SK-N-SH (cell line): ENCODE results near the gene PIGL. TPM values are rescaled to one million over a fixed set of nuclear protein-coding genes. Genes with fewer than 3 reads are reported as not detected.

ENCODE experiments used
- CTCF ChIA-PET: fragments of 300-600, 350-600 bp; formaldehyde crosslinking; extraction: SDS; loops from one replicate; lab custom pipeline; 2021; lab: Yijun Ruan, JAX
- POLR2A ChIA-PET: fragments of 350-600 bp; sonication (Branson Sonifier 250); formaldehyde crosslinking; extraction: SDS; loops from one replicate; lab custom pipeline; 2020; ENCODE audit warnings: antibody characterized with exemption, inconsistent platforms; lab: Yijun Ruan, JAX
- DNase-seq: peaks from one replicate; pipeline ENCODE4 v3.0.0; 2012
- H2AFZ ChIP-seq: fragments of 200-600 bp; sonication (generic); 2 replicates; pipeline ENCODE4 v1.8.1; 2016; ENCODE audit warnings: antibody characterized with exemption, mild to moderate bottlenecking, low read depth
- H3F3A ChIP-seq: fragments of 200-600 bp; sonication (generic); replicated peaks from 2 replicates; pipeline ENCODE3; 2016; ENCODE audit warnings: antibody characterized with exemption, mild to moderate bottlenecking; ENCODE audit not compliant: insufficient read depth
- H3K27ac ChIP-seq, 2 experiments: fragments of 200-500 bp in 1 of 2; fragments of 200-600 bp in 1 of 2; sonication (Bioruptor generic) in 1 of 2; sonication (generic), shearing (Covaris generic) in 1 of 2; 2 replicates each; pipeline versions ENCODE4 v1.5.1 to v1.6.1; 2014 to 2016; ENCODE audit warnings: low read depth in 2 of 2, inconsistent platforms in 1 of 2, low read length in 1 of 2, mild to moderate bottlenecking in 1 of 2, mixed read lengths in 1 of 2
- H3K27me3 ChIP-seq: fragments of 200-600 bp; sonication (generic), shearing (Covaris generic); 2 replicates; pipeline ENCODE4 v1.6.1; 2016; ENCODE audit warnings: mixed run types; ENCODE audit not compliant: insufficient read depth
- H3K36me3 ChIP-seq, 2 experiments: fragments of 200-500 bp in 1 of 2; fragments of 200-600 bp in 1 of 2; sonication (Bioruptor generic) in 1 of 2; sonication (generic) in 1 of 2; replicated peaks in 1 of 2; 2 replicates each; pipeline versions ENCODE3 to v1.5.1; 2014 to 2016; ENCODE audit warnings: low read length in 1 of 2, mild to moderate bottlenecking in 1 of 2; ENCODE audit not compliant: insufficient read depth in 2 of 2, control insufficient read depth in 1 of 2
- H3K4me1 ChIP-seq, 2 experiments: fragments of 200-500 bp in 1 of 2; fragments of 200-600 bp in 1 of 2; sonication (Bioruptor generic) in 1 of 2; sonication (generic), shearing (Covaris generic) in 1 of 2; 2 replicates each; pipeline versions ENCODE4 v1.5.1 to v1.6.1; 2014 to 2016; ENCODE audit warnings: low read depth in 1 of 2, low read length in 1 of 2, mixed run types in 1 of 2; ENCODE audit not compliant: insufficient read depth in 2 of 2, control insufficient read depth in 1 of 2
- H3K4me2 ChIP-seq: fragments of 200-600 bp; sonication (generic), shearing (Covaris generic); 2 replicates; pipeline ENCODE4 v1.6.1; 2017; ENCODE audit warnings: mixed run types
- H3K4me3 ChIP-seq, 2 experiments: fragments of 200-500 bp in 1 of 2; fragments of 200-600 bp in 1 of 2; sonication (Bioruptor generic) in 1 of 2; sonication (generic), shearing (Covaris generic) in 1 of 2; 2 replicates each; pipeline versions ENCODE4 v1.5.1 to v1.8.1; 2014 to 2016; ENCODE audit warnings: low read depth in 2 of 2, inconsistent platforms in 1 of 2, low read length in 1 of 2, mild to moderate bottlenecking in 1 of 2, mixed read lengths in 1 of 2, moderate library complexity in 1 of 2
- H3K79me2 ChIP-seq: fragments of 200-600 bp; sonication (generic); 2 replicates; pipeline ENCODE4 v1.8.1; 2017; ENCODE audit warnings: mild to moderate bottlenecking; ENCODE audit not compliant: insufficient read depth
- H3K9ac ChIP-seq: fragments of 200-600 bp; sonication (generic); 2 replicates; pipeline ENCODE4 v1.6.1; 2017; ENCODE audit warnings: mixed run types
- H3K9me2 ChIP-seq: fragments of 200-600 bp; sonication (generic); 2 replicates; pipeline ENCODE4 v1.6.1; 2017; ENCODE audit warnings: mixed run types
- H3K9me3 ChIP-seq: fragments of 200-600 bp; sonication (generic); 2 replicates; pipeline ENCODE4 v1.6.1; 2017; ENCODE audit warnings: mixed run types, mild to moderate bottlenecking, moderate library complexity
- H4K20me1 ChIP-seq: fragments of 200-600 bp; sonication (generic); 2 replicates; pipeline ENCODE4 v1.6.1; 2017; ENCODE audit warnings: mild to moderate bottlenecking, mixed run types; ENCODE audit not compliant: insufficient read depth
- CHD2 ChIP-seq: fragments of 150-350 bp; IDR thresholded peaks from 2 replicates; pipeline ENCODE4 v1.6.1; 2018; ENCODE audit warnings: low read length; ENCODE audit not compliant: partially characterized antibody
- FOSL2 ChIP-seq: IDR thresholded peaks from 2 replicates; pipeline ENCODE4 v1.4.0; 2012; ENCODE audit warnings: low read depth, mild to moderate bottlenecking, moderate library complexity, borderline replicate concordance
- FOXM1 ChIP-seq: IDR thresholded peaks from 2 replicates; pipeline ENCODE4 v1.4.0; 2012; ENCODE audit warnings: low read depth, mild to moderate bottlenecking
- GATA2 ChIP-seq: sonication (generic); formaldehyde crosslinking; IDR thresholded peaks from 2 replicates; pipeline ENCODE4 v1.5.0; 2020; ENCODE audit warnings: mild to moderate bottlenecking, missing genetic modification reagents
- MXI1 ChIP-seq: IDR thresholded peaks from 2 replicates; pipeline ENCODE4 v1.6.1; 2012; ENCODE audit warnings: mild to moderate bottlenecking, low read depth, low read length, improper control_type of control experiment
- NRF1 ChIP-seq: IDR thresholded peaks from 2 replicates; pipeline ENCODE4 v1.6.1; 2012; ENCODE audit warnings: low read depth, mild to moderate bottlenecking, low read length
- POLR2AphosphoS5 ChIP-seq: IDR thresholded peaks from 2 replicates; pipeline ENCODE4 v1.6.1; 2012; ENCODE audit warnings: low read depth, low read length
- RFX5 ChIP-seq: IDR thresholded peaks from 2 replicates; pipeline ENCODE4 v1.6.1; 2012; ENCODE audit warnings: mild to moderate bottlenecking, improper control_type of control experiment, low read length
- RXRA ChIP-seq: IDR thresholded peaks from 2 replicates; pipeline ENCODE4 v1.4.0; 2012; ENCODE audit warnings: low read depth, mild to moderate bottlenecking, borderline replicate concordance
- SIN3A ChIP-seq: IDR thresholded peaks from 2 replicates; pipeline ENCODE4 v1.6.1; 2012; ENCODE audit warnings: low read depth, mild to moderate bottlenecking, low read length, moderate library complexity, borderline replicate concordance
- YY1 ChIP-seq: IDR thresholded peaks from 2 replicates; pipeline ENCODE4 v1.4.0; 2012; ENCODE audit warnings: low read depth, mild to moderate bottlenecking
- WGBS: methylation state at CpG from one replicate; pipeline ENCODE4 v1.1.6; 2017; ENCODE audit warnings: low lambda C conversion rate; 5-methylcytosine and 5-hydroxymethylcytosine counted together
- polyA plus RNA-seq, 3 experiments: library from polyadenylated mRNA; depleted of rRNA; stranded (reverse); fragments of >200 nt; gene quantifications; 2 replicates each; pipeline ENCODE4 v1.2.3, GENCODE V29; 2012
- TF ChIP-seq, protein P1 (sequence below): fragments of 150-350 bp; IDR thresholded peaks from 2 replicates; pipeline ENCODE4 v1.6.1; 2017; ENCODE audit warnings: antibody characterized with exemption, low read length, low read depth, borderline replicate concordance
- TF ChIP-seq, protein P2 (sequence below): IDR thresholded peaks from 2 replicates; pipeline ENCODE4 v1.6.1; 2012; ENCODE audit warnings: mild to moderate bottlenecking, low read depth, low read length, moderate library complexity

The PIGL gene
- polyA plus RNA-seq, 1 of the 3 experiments (the other 2 are of a cell fraction): 34.0 TPM

DNA sequence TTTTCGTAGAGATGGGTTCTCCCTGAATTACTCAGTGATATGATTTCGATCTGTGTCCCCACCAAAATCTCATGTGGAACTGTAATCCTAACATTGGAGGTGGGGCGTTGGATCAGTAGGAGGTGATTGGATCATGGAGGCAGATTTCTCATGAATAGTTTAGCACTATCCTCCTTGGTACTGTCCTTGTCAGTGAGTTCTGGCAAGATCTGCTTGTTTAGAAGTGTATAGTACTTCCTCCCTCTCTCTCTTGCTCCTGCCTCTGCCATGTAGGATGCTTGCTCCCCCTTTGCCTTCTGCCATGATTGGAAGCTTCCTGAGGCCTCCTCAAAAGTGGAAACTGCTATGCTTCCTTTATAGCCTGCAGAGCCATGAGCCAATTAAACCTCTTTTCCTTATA, 22.9 kb downstream of the PIGL start:
- CTCF ChIA-PET: no interaction called here
- Histone ChIP-seq H3K79me2 (peaks cover 14% of the 10 kb centered on the region), H3K9me3 (no peaks in the 10 kb centered on the region), H3K9ac (no peak overlapping the region)
- 97% methylated on average over 3 of the region's 3 CpGs for WGBS
- TF ChIP-seq FOXM1: no peak
- no peak for TF ChIP-seq POLR2AphosphoS5
- no peak for TF ChIP-seq SIN3A
- TF ChIP-seq RXRA: no peak
- TF ChIP-seq, all 33 proteins: peak for 0
- no peaks in the 10 kb centered on the region for H3K9me2 ChIP-seq
- no peaks in the 10 kb centered on the region for H3K27me3 ChIP-seq
- peaks cover 4% of the 10 kb centered on the region for H3F3A ChIP-seq
- H3K27ac ChIP-seq: no peak overlapping the region
- H3K4me2 ChIP-seq: no peak overlapping the region
- no peak overlapping the region for H2AFZ ChIP-seq
- POLR2A ChIA-PET: no interaction called here
- H4K20me1 ChIP-seq: no peaks in the 10 kb centered on the region
- DNase-seq: no peak
- peaks cover 0 to 2% of the 10 kb centered on the region in 2 experiments; a peak in 1 of 4 replicates for H3K4me1 ChIP-seq
- no peak overlapping the region for H3K4me3 ChIP-seq
- H3K36me3 ChIP-seq: peaks cover 0 to 5% of the 10 kb centered on the region in 2 experiments

DNA sequence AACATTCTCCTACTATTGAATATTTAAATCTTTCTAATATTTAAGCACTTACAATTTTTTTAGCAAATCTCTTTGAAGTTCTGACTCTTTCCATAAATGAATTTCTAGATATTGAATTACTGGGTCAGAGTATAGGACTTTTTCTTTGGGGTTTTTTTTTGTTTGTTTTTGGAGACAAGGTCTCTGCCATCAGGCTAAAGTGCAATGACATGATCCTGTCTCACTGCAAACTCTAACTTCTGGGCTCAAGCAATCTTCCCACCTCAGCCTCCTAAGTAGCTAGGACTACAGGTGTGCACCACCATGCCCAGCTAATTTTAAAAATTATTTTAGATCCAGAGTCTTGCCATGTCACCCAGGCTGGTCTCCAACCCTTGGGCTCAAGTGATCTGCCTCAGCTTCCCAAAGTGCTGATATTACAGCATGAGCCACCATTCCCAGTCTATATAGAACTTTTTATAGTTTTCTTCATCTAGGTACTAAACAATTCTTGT, 24.9 kb downstream of the PIGL start:
- H2AFZ ChIP-seq: no peak overlapping the region
- CTCF ChIA-PET: interaction anchor here (0.6 kb wide), 1 partner anchor 11 kb away, joined by 3 read pairs; no protein-coding TSS in a partner anchor

More for the DNA sequence above, 24.9 kb downstream of the PIGL start:
- Histone ChIP-seq H3K4me2 (no peak overlapping the region), H3K79me2 (peaks cover 7% of the 10 kb centered on the region), H4K20me1 (no peaks in the 10 kb centered on the region), H3F3A (peaks cover 4% of the 10 kb centered on the region), H3K9ac (no peak overlapping the region), H3K27ac (no peak overlapping the region), H3K4me3 (no peak overlapping the region), H3K9me2 (no peaks in the 10 kb centered on the region), H3K27me3 (no peaks in the 10 kb centered on the region), H3K4me1 (peaks cover 0 to 2% of the 10 kb centered on the region in 2 experiments; a peak in 1 of 4 replicates), H3K36me3 (peaks cover 0 to 5% of the 10 kb centered on the region in 2 experiments), H3K9me3 (no peaks in the 10 kb centered on the region)
- TF ChIP-seq RXRA (no peak), NRF1 (no peak), RFX5 (no peak), SIN3A (no peak), MXI1 (no peak), FOSL2 (no peak), FOXM1 (no peak), YY1 (no peak), CHD2 (no peak), GATA2 (no peak)
- TF ChIP-seq, protein P1, sequence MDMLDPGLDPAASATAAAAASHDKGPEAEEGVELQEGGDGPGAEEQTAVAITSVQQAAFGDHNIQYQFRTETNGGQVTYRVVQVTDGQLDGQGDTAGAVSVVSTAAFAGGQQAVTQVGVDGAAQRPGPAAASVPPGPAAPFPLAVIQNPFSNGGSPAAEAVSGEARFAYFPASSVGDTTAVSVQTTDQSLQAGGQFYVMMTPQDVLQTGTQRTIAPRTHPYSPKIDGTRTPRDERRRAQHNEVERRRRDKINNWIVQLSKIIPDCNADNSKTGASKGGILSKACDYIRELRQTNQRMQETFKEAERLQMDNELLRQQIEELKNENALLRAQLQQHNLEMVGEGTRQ: no peak
- TF ChIP-seq, protein P2, sequence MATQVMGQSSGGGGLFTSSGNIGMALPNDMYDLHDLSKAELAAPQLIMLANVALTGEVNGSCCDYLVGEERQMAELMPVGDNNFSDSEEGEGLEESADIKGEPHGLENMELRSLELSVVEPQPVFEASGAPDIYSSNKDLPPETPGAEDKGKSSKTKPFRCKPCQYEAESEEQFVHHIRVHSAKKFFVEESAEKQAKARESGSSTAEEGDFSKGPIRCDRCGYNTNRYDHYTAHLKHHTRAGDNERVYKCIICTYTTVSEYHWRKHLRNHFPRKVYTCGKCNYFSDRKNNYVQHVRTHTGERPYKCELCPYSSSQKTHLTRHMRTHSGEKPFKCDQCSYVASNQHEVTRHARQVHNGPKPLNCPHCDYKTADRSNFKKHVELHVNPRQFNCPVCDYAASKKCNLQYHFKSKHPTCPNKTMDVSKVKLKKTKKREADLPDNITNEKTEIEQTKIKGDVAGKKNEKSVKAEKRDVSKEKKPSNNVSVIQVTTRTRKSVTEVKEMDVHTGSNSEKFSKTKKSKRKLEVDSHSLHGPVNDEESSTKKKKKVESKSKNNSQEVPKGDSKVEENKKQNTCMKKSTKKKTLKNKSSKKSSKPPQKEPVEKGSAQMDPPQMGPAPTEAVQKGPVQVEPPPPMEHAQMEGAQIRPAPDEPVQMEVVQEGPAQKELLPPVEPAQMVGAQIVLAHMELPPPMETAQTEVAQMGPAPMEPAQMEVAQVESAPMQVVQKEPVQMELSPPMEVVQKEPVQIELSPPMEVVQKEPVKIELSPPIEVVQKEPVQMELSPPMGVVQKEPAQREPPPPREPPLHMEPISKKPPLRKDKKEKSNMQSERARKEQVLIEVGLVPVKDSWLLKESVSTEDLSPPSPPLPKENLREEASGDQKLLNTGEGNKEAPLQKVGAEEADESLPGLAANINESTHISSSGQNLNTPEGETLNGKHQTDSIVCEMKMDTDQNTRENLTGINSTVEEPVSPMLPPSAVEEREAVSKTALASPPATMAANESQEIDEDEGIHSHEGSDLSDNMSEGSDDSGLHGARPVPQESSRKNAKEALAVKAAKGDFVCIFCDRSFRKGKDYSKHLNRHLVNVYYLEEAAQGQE: no peak
- POLR2A ChIA-PET: no interaction called here
- DNase-seq: no peak
